ENCODE measurements around the gene KISS1R. TPM values are rescaled to one million over a fixed set of nuclear protein-coding genes. Genes with fewer than 3 reads are reported as not detected.

The KISS1R gene
- total RNA-seq, 4 donors from 2014 or later, result 0.45 TPM; not detected in 3

DNA sequence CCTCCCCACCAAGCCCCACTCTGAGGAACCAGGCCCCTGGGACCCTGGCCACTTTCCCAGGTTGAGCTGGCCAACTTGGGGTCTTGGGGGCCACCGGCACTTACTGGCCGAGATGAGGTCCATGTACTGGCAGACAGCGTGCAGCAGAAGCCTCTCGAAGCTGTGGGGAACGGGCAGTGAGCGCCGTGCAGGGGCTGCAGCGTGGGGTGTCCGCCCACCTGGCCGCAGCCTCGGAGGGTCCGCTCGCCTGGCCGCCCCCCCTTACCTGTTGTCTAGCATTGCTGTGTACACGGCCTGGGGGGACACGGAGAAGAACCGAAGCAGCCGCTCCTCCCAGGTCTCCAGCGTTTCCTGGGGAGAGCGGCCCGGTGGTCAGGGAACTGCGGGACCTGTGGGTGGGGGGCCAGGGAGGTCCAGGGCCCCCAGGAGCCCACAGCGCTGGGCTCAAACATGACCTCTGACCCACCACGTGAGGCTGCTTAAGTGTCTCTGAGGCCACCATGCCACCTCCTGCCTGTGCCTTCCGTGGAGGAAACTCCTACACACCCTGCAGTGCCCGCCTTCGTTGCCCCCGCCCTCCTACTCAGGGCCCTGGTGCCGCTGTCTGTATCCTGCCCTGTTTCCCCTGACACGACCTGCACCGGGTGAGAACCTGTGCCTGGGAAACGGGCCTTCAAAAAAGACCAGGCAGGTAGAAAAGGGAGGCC, 17.6 kb upstream of the KISS1R start:
- Histone ChIP-seq H3K4me1 (peaks cover 4 to 31% (median 8%) of the 10 kb centered on the region in 3 donors), H3K9me3 (no peaks in the 10 kb centered on the region), H3K27ac (no peak overlapping the region), H3K4me3 (no peak overlapping the region), H3K27me3 (no peaks in the 10 kb centered on the region), H3K36me3 (peaks cover 8 to 61% (median 20%) of the 10 kb centered on the region in 3 donors)
- WGBS, 2 donors, result 87 to 95% methylated on average over 11 to 24 of the region's 32 CpGs
- TF ChIP-seq CTCF (IDR thresholded peaks at IDR 0.05) (no peak), POLR2A (IDR thresholded peaks at IDR 0.05) (no peak)
- DNase-seq, result no peak
- intact Hi-C loops (cut with DNase I), result no loop called here

DNA sequence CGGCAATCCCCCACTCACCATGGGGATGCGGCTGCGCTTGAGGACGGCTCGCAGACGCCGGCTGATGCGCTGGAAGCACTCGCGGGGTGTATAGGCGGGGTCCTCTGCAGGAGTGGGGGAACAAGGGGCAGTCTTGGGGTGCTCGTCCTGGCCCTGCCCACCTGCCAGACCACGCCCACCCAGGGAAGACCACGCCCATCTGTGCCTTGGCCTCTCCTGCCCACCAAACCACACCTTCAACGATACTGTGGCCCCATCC, 17.2 kb upstream of the KISS1R start:
- no peak overlapping the region for H3K27ac ChIP-seq
- H3K4me3 ChIP-seq, result no peak overlapping the region

DNA sequence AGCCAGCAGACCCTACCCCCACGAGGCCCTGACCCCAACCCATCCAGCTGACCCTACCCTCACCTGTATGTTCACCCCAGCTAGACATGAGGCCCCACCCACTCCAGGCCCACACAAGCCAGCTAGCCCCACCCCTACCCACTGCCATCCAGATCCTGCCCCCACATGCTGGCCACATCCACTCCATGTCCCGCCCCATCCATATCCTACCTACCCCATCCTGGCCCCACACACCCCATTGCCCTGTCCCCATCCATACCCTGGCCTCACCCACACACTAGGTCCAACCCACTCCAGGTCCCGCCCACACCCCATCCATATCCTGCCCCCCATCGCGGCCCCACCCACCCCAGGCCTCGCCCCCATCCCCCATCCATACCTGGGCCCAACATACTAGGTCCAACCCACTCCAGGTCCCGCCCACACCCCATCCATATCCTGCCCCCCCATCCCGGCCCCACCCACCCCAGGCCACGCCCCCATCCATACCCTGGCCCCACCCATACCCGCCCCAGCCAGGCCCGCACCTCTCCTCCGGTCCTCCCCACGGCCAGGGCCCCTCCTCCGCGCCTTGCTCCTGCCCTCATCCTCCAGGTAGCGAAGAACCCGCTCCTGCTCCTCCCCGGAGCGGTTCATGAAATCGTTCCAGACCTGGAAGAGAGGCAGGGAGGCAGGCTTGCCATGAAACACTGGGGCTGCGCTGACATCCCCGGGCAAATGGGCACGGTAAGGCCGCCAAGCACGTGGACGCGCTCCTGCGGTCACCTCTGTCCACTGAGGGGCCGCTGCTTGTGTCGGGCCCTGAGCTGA, 16.6 kb upstream of the KISS1R start:
- Histone ChIP-seq H3K27me3 (no peaks in the 10 kb centered on the region), H3K27ac (no peak overlapping the region), H3K4me1 (peaks cover 4 to 34% (median 8%) of the 10 kb centered on the region in 3 donors), H3K4me3 (no peak overlapping the region), H3K9me3 (no peaks in the 10 kb centered on the region), H3K36me3 (peaks cover 8 to 61% (median 20%) of the 10 kb centered on the region in 3 donors)
- intact Hi-C loops (cut with DNase I), result no loop called here
- no peak for DNase-seq
- 81 to 89% methylated on average over 10 to 16 of the region's 30 CpGs for WGBS, 2 donors
- no peak for TF ChIP-seq CTCF (IDR thresholded peaks at IDR 0.05)
- no peak for TF ChIP-seq POLR2A (IDR thresholded peaks at IDR 0.05)

More for the DNA sequence above, 17.2 kb upstream of the KISS1R start:
- H3K36me3 ChIP-seq, result peaks cover 8 to 61% (median 20%) of the 10 kb centered on the region in 3 donors
- TF ChIP-seq POLR2A (IDR thresholded peaks at IDR 0.05), result no peak
- no peak for TF ChIP-seq CTCF (IDR thresholded peaks at IDR 0.05)
- H3K9me3 ChIP-seq, result no peaks in the 10 kb centered on the region
- no peaks in the 10 kb centered on the region for H3K27me3 ChIP-seq
- H3K4me1 ChIP-seq, result peaks cover 4 to 34% (median 8%) of the 10 kb centered on the region in 3 donors
- intact Hi-C loops (cut with DNase I), result no loop called here
- 79 to 87% methylated on average over 3 to 14 of the region's 15 CpGs for WGBS, 2 donors
- DNase-seq, result no peak

GRCh38 chr19:901216-902092, 15.7 kb upstream of the KISS1R start:
- H3K27ac ChIP-seq, result no peak overlapping the region
- H3K4me3 ChIP-seq, result no peak overlapping the region
- DNase-seq, result no peak
- H3K27me3 ChIP-seq, result no peaks in the 10 kb centered on the region
- WGBS, 2 donors, result 92 to 94% methylated on average over 10 to 12 of the region's 27 CpGs
- no peaks in the 10 kb centered on the region for H3K9me3 ChIP-seq
- peaks cover 8 to 57% (median 20%) of the 10 kb centered on the region in 3 donors for H3K36me3 ChIP-seq
- TF ChIP-seq POLR2A (IDR thresholded peaks at IDR 0.05) (no peak), CTCF (IDR thresholded peaks at IDR 0.05) (no peak)
- peaks cover 4 to 34% (median 8%) of the 10 kb centered on the region in 3 donors for H3K4me1 ChIP-seq
- intact Hi-C loops (cut with DNase I), result no loop called here
